ENCODE results near the gene STK10.
A peak's percentile ranks its signal among the peaks of the same experiment; 100 is the strongest.
"Not testable (repeated sequence)": the region's sequence is repeated elsewhere in the genome, so short reads cannot be mapped to it uniquely, and the experiment has no call there.

Gene STK10

GRCh38 chr5:172188033-172188892 is at the start of gene STK10:
Gene STK10, minus strand, starts transcription at chr5:172188224. Its CDS starts 182 bp downstream, at chr5:172188042.
- peak; percentile 93 for DNase-seq

GRCh38 chr5:172235827-172236736 is 48.1 kb upstream of the STK10 start:
- peak; percentile 40 for DNase-seq

GRCh38 chr5:172235132-172235780 is 47.2 kb upstream of the STK10 start:
- DNase-seq, result peak; percentile 5

GRCh38 chr5:172234031-172234430 is 46.0 kb upstream of the STK10 start:
- no peak for DNase-seq

- DNase-seq, result peak; percentile 8
Observed at GRCh38 chr5:172229904-172230303, 41.9 kb upstream of the STK10 start.

- DNase-seq, result peak; percentile 72
Observed at GRCh38 chr5:172224996-172225395, 37.0 kb upstream of the STK10 start.

- no peak for DNase-seq
Observed at GRCh38 chr5:172223901-172224873, 36.2 kb upstream of the STK10 start.

GRCh38 chr5:172219296-172219695 is 31.3 kb upstream of the STK10 start:
- no peak for DNase-seq

- no peak for DNase-seq
Observed at GRCh38 chr5:172216345-172216744, 28.3 kb upstream of the STK10 start.

GRCh38 chr5:172213126-172213525 is 25.1 kb upstream of the STK10 start:
- DNase-seq, result no peak

GRCh38 chr5:172211676-172212075 is 23.7 kb upstream of the STK10 start:
- DNase-seq, result no peak

GRCh38 chr5:172209714-172210113 is 21.7 kb upstream of the STK10 start:
- no peak for DNase-seq

GRCh38 chr5:172207511-172207910 is 19.5 kb upstream of the STK10 start:
- DNase-seq, result no peak

- not testable (repeated sequence) for DNase-seq
Observed at GRCh38 chr5:172205984-172206383, 18.0 kb upstream of the STK10 start.

- no peak for DNase-seq
Observed at GRCh38 chr5:172200476-172200875, 12.5 kb upstream of the STK10 start.

GRCh38 chr5:172199446-172199845 is 11.4 kb upstream of the STK10 start:
- DNase-seq, result no peak

- DNase-seq, result not testable (repeated sequence)
Observed at GRCh38 chr5:172197775-172198174, 9.8 kb upstream of the STK10 start.

GRCh38 chr5:172194985-172195774 is 7.2 kb upstream of the STK10 start:
- peak; percentile 21 for DNase-seq

- no peak for DNase-seq
Observed at GRCh38 chr5:172193872-172194271, 5.8 kb upstream of the STK10 start, which contains the start of gene EFCAB9. Gene EFCAB9, plus strand, starts transcription at chr5:172194172. Its CDS starts 1 bp downstream, at chr5:172194173.

GRCh38 chr5:172189693-172190296 is 1.8 kb upstream of the STK10 start:
- DNase-seq, result no peak
